ENCODE measurements around the gene IGF1R. TPM values are rescaled to one million over a fixed set of nuclear protein-coding genes. Genes with fewer than 3 reads are reported as not detected.

Gene IGF1R
- total RNA-seq, 1 donor from 2014 or later, result 33.3 TPM

DNA sequence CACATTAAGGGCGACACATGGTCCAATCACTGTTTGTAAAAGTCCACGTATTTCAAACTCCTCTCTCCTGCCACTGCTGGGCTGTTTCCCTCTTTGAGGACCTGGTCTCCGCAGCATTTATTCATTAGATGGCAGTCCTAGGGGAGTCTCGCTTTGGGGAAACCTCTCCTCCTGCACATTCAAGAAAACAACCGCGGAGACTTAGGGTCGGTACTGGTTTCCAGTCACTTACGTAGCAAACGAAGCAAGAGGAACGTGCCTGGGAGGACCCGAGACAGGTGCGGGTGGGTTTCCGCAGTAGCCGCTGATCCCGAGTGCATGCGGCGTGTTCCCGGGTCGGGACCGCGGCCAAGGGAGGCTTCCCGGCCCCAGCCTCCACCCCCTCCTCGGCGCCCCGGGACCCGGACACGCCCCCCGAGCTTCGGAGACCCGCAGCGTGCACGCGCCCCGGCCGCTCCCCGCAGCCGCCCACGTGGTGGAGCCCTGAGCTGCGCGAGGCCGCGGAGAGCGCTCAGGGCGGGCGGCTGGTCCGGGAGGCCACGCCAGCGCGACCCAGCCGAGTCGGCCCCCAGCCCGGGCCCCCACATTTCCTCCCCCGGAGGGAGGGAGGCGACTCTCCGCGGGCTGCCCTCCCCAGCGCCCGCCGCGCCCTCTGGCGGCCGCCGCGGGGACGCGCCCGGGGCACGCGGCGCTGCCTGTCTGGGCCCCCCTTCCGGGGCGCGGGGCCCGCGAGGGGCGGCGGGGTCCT lies 1.1 kb upstream of the IGF1R start:
- intact Hi-C loops (cut with micrococcal nuclease), result no loop called here
- peak; percentile 66 for ATAC-seq
- DNase-seq, result peak; percentile 86

DNA sequence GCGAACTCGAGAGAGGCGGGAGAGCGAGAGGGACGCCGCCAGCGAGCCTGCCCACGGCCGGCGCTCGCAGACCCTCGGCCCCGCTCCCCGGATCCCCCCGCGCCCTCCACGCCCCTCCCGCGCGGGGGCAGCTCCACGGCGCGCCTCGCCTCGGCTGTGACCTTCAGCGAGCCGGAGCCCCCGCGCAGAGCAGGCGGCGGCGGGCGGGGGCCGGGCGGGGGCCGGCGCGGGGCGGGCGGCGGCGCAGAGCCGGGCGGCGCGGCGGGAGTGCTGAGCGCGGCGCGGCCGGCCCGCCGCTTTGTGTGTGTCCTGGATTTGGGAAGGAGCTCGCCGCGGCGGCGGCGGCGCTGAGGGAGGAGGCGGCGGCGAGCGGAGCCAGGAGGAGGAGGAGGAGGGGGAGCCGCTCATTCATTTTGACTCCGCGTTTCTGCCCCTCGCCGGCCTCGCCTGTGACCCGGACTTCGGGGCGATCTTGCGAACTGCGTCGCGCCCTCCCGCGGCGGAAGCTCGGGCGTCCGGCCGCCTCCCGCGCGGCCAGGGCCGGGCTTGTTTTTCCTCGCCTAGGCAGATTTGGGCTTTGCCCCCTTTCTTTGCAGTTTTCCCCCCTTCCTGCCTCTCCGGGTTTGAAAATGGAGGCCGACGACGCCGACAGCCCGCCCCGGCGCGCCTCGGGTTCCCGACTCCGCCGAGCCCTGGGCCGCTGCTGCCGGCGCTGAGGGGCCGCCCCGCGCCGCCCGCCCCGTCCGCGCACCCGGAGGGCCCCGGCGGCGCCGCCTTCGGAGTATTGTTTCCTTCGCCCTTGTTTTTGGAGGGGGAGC lies 524 bp downstream of the IGF1R start:
- DNase-seq (peak; percentile 76), ATAC-seq (peak; percentile 8)
- intact Hi-C loops (cut with micrococcal nuclease), result no loop called here

DNA sequence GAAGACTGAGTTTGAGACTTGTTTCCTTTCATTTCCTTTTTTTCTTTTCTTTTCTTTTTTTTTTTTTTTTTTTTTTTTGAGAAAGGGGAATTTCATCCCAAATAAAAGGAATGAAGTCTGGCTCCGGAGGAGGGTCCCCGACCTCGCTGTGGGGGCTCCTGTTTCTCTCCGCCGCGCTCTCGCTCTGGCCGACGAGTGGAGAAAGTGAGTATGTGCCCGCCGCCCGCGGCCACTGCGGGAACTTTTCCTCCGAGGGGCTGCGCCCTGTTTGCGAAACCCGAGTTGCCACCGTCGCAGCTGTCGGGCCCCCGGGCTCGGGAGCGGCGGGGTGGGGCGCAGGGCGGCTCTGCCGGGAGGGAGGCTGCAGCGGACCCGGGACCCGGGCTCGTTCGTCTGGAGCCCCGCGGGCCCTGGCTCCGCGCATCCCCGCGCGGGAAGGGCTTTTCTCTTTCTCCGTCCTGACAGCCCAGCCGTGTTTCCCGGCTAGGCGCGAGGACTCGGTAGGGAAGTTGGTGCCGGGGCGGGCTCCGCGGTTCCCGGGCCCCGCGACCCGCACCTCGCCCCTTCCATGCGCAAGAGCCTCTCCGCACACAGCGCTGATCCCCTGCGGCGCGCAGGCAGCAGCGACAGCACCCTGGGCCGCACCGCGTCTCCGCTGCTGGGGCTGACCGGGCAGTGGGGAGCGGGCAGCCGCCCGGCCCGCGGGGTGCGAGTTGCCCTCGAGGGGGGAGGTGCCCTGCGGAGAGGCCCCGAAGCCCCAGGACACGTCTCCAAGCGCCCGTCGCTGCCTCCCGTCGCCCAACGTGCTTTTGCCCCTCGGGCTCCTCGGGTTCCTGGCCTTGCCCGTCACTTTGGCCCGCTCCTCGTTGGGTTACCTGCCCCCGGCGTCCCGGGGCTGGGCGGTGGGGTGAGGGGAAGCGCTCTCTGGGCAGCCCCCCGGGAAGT lies 1.4 kb downstream of the IGF1R start:
- intact Hi-C loops (cut with micrococcal nuclease), result no loop called here
- ATAC-seq (peak; percentile 17), DNase-seq (peak; percentile 69)

DNA sequence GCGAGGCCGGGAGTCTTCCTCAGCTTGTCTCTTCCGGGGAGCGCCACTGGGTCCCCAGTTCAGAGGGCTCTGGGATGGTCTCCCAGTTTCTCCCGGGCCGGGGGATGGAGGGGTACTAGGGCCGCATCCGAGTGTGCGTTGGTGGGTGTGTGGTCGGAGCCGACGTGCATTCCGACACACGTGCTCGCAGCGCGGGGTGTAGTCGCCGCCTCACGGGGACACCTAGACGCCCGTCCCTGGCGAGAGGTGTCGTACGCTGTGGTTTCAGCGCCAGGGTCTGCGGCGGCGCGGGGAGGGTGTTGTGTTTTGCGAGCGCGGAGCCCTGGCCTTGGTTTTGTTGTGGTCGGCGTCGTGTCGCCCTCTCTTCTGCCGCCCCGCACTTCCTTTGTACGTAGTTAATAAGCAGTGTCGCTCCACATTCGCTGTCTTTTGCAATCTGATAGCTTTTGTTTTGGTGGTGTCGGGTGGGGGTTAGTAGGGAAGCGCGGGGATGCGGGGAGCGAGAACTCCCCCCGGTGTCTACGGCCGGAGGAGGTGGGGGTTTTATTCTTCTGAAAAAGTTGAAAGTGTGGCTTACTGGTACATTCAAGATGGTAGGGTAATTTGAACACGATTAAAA lies 2.2 kb downstream of the IGF1R start:
- ATAC-seq (peak; percentile 15), DNase-seq (peak; percentile 63)
- intact Hi-C loops (cut with micrococcal nuclease), result no loop called here

DNA sequence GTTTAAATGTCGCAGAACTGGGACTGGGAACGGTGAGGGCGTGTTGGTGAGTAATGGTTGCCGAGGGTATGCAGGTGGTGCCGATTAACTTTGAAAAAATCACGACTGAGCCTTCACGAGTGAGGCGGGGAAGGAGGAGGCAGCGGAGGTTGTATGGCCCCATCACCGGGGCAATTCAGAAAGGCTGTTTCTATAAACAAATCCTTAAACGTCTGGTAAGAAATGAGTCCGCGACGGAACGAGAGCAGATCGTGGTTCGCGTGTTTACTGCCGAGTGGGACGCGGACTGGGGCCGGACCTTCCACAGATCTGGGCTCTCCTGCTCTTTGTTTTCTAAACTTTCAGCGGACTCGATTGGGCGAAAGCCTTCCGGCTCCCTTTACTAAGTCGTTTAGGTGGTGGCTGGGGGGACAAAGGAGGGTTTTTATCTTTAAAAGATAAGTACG lies 2.7 kb downstream of the IGF1R start:
- peak; percentile 47 for DNase-seq
- intact Hi-C loops (cut with micrococcal nuclease), result no loop called here

DNA sequence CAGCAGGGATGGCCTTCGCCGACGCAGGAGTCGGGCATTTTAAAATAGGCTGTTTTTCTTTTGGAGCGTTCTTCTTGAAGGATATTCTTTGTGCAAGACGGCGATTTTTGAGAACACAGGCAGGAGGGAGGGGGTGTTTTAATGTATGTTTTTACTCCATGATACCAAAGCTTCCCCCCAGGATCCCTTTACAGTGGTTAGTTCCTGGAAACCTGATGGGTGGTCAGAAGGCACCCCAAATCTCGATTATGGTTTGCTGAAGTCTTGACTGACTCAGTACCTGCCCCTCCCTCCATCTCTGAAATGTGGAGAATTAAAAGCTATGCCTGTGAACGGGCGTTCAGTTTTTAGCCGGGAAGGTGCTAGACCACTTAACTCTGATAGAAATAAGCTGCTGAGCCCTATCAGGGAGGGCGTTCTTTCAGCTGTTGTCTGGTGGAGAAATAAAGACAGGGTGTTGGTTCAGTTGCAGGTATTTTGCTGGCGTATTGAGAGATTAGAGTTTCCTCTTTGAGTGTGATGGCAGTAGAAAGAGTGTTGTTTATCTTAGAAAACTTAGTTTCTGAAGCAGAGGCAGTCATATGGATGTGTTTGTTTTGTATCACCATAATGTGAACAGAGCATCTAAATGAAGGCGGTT lies 3.4 kb downstream of the IGF1R start:
- DNase-seq (no peak), ATAC-seq (no peak)
- intact Hi-C loops (cut with micrococcal nuclease), result no loop called here

More for the DNA sequence above, 2.7 kb downstream of the IGF1R start:
- no peak for ATAC-seq

DNA sequence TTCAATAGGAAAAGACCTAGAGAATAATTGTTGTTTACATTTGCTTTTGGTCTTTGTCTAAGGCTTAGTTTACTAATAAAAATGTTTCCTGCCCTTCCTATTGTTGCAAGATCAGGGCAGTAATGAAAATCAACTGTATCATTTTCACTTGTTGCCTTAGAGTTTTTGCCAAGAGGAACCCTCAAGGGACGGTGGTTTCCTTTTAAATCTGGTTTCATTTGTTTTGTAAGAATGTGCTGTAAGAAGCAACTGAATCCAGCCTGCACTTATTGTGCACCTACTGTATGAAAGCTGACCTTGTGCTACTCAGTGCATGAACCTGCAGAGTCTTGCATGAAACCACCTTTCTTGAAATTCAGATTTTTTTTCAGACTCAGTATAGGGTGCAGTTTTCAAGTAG lies 5.3 kb downstream of the IGF1R start:
- no peak for DNase-seq
- intact Hi-C loops (cut with micrococcal nuclease), result no loop called here
- ATAC-seq, result no peak

DNA sequence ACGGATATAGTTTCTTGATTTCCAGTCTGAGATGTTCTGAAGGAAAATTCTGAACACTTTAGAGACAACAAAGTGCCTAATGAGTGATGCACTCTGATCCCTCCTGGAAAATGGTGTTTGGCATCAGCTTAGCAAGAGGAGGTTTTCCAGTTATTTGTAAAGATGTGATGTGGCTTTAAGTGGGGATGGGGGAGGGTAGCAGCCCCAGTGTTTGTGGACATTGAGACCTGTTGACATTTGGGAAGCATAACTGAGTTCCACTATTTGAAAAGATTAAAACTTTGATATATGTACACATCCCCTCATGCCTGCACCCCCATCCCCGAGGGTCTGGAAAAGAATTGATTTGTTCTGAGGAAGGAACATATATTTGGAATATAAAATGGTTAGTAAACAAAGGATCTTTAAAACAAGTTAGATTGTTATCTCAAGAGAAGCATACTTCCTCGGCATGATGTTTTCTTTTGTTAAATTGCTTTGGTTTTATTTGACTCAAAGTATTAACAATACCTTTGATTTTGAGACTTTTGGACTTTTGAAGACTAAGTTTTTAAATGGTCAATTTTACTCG lies 6.5 kb downstream of the IGF1R start:
- ATAC-seq, result no peak
- intact Hi-C loops (cut with micrococcal nuclease), result no loop called here
- DNase-seq, result no peak

DNA sequence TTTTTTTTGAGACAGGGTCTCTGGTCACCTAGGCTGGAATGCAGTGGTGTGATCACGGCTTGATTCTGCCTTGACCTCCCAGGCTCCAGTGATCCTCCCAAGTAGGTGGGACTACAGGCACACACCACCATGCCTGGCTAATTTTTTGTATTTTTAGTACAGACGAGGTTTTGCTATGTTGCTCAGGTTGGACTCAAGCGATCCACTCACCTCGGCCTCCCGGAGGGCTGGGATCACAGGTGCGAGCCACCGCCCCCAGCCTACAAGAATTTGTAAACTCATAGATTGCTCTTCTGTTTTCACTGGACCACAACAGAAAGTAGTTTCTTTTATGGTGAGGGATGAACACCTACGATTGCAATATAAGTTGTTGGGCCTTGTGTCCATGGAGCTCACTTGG lies 7.4 kb downstream of the IGF1R start:
- DNase-seq (no peak), ATAC-seq (no peak)
- intact Hi-C loops (cut with micrococcal nuclease), result no loop called here

DNA sequence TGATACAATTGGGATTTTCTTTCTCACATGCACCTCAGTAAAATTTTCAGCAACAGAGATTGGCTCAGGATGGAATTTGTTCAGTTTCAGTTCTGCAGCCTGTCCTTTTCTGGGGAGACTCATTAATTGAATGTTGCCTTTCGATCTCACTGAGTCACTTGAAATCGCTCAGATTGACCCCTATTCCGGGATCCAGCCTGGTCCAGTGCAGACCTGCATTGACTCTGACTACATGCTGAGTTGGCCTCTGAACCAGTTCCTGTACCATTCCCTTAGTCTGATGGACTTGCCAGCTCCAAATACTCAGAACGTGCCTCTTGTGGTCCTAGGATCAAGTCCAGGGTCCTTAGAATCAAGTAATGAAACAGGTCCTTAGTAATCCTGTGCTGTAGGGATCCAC lies 9.4 kb downstream of the IGF1R start:
- no peak for ATAC-seq

DNA sequence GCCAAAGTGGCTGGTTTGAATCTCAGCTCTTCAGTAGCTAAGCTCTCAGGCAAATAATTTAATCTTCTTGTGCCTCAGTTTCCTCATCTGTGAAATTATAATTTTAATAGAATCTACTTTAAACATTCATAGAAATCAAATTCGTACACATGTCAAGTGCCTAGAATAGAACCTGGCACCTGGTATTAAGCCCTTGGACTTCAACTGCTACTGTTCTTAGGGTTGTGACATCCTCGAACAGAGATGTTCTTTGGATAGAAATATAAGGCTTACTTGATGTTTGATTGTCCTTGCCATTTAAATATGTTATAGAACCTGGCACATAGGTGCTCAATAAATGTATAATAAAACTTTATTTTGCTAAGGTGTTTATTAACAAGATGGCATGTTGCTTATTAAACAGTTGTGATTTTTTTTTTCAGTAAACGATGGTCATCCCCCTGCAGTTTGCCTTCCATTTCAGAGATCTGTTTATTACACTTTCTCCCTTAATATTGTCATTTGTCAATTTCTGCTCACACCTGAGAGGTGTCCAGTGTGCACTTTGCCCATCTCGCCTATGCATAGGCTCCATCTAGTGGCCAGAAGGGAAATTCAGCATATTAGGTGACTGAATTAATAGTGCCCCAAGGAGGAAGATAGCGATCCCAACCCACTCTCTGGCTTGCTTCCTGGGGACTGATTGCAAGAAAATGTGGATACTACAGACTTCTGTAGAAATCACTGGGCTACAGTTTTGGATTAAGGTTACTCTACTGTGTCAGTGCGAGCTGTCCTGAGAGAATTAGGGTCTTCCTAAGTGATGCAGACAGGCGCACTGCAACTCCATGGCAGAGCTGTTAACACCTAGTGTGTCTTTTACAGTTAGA lies 10.7 kb downstream of the IGF1R start:
- peak; percentile 76 for ATAC-seq
- no peak for DNase-seq
- intact Hi-C loops (cut with micrococcal nuclease), result no loop called here

More for the DNA sequence above, 9.4 kb downstream of the IGF1R start:
- intact Hi-C loops (cut with micrococcal nuclease), result no loop called here
- no peak for DNase-seq

DNA sequence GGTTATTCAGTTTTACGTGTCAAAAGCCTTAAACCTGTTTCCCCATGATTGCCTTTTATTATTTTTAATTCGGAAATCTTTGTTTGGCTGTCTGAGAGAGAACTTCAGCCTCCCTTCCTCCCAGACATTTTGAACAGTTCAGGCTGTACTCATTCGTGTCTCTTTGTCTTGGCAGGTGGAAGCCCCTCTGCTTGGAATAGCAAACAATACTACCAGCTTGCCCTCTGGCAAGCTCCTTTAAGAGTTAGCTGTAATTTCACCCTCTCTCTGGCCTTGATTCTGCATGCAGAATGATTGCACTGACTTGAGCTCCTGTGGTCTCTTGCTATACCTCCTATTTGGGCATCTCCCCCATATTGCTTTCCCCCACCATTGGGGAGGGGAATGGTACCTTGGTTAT lies 11.7 kb downstream of the IGF1R start:
- intact Hi-C loops (cut with micrococcal nuclease), result no loop called here
- DNase-seq (no peak), ATAC-seq (peak; percentile 14)

DNA sequence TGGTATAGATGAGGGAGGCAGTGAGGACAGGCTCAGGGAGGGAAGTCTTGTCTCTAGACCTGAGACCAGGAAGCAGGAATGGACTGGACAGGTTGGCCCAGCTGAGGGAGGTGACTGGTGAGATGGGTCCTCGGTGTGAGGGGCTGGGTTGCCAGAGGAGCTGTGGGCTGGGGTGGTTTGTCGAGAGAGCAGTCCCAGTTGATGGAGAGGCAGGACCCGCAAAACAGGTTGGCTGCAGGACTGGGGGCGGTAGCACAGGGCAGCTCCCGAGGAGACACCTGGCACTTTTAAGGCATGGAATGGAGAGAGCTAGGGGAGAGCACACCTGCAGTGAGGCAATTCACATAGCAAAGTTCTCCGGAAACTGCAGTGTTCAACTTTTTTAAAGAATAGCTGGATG lies 14.7 kb downstream of the IGF1R start:
- ATAC-seq (no peak), DNase-seq (no peak)
- intact Hi-C loops (cut with micrococcal nuclease), result no loop called here

DNA sequence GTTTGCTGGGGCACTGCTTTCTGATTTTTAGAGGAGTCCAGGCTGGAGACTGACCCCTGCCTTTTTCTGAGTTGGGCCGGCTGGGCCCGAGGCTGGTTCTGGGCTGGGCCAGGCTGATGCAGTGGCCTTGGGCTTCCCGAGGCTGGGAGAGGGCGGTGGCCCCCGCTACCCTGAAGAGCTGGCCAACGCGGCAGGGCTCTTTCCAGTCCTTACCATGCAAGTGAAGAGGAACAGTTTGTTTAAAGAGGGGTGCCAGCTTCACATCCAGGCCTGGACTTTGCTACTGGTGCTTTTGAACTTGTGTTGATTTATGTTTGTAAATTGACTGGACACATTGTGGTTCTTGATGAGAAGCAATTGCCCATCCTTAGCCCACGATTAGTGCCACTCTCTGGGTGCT lies 15.3 kb downstream of the IGF1R start:
- intact Hi-C loops (cut with micrococcal nuclease), result no loop called here
- DNase-seq (peak; percentile 37), ATAC-seq (peak; percentile 30)

DNA sequence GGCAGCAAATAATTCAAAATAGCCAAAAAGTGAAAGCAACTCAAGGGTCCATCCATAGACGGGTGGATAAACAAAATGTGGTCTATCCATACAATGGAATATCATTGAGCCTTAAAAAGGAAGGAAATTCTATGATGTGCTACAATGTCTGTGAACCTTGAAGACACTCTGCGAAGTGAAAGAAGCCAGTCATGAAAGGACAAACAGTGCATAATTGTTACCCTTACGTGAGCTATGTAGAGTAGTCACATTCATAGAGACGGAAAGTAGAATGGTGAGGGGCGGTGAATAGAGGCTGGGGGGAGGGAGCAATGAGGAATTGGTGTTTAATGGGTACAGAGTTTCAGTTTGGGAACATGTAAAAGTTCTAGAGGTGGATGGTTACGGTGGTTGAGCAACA lies 18.1 kb downstream of the IGF1R start:
- intact Hi-C loops (cut with micrococcal nuclease), result no loop called here
- no peak for DNase-seq
- no peak for ATAC-seq

DNA sequence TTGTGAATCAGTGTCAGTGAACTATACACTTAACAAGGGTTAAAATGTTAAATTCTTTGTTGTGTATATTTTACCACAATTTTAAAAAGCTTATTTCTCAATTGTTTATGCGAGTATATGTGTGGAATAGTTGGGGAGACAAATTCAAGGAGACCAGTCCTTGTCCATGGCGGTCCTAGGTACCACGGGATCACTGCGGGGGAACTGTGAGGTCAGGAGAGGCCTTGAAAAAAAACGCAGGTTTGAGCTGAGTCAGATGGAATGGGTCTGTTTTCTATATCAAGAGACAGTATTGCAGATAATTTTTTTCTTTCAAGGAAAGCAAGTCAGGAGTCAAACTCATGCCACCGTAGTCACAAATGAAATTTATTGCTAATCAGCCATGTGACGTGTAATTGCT lies 18.5 kb downstream of the IGF1R start:
- ATAC-seq, result no peak
- intact Hi-C loops (cut with micrococcal nuclease), result no loop called here
- DNase-seq, result no peak

DNA sequence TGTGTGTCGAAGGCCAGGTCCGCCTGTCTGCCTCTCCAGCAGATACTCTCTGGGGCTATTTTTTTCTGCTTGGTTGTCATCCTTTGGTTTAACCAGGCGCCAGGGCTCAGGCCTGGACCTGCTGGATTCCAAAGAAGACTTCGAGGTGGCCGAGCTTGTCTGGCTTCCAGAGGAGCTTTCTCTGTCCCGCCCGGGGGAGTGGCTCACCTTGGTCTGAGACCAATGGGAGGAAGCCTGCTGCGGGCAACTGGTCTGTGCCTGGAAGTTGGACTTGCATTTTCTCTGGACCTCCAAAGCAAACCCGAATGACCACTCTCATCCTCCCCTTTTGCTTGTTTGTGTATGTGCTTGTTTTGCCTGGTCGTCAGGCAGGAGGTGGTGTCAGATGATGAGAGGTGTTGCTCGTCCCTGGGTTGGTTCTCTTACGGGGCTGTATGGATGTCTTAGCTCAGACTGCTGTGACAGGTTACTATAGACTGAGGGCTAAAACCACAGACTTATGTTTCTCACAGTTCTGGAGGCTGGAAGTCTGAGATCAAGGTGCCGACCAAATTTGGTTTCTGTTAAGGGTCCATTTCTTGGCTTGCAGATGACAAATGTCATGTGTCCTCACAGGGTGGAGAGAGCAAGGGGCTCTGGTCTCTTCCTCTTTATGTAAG lies 19.3 kb downstream of the IGF1R start:
- intact Hi-C loops (cut with micrococcal nuclease), result no loop called here
- ATAC-seq (peak; percentile 6), DNase-seq (peak; percentile 30)

All from left ventricle myocardium superior (tissue), 1 donor.